GM23338 (cell line): Measurements from ENCODE around the gene THTPA. TPM values are rescaled to one million over a fixed set of nuclear protein-coding genes. Genes with fewer than 3 reads are reported as not detected.

Experiments used
- ATAC-seq: fragments of 200-7000 bp; cut with Tn5 transposase; 3 replicates; pipeline ENCODE4 v1.9.1; 2020
- DNase-seq: peaks from one replicate; pipeline ENCODE4 v3.0.0-alpha.2; 2015; ENCODE audit warnings: low spot score
- H2AFZ ChIP-seq: fragments of 200-600 bp; sonication (generic); 2 replicates; pipeline ENCODE4 v1.8.0; 2016; ENCODE audit warnings: antibody characterized with exemption, mild to moderate bottlenecking, moderate library complexity
- H3F3A ChIP-seq: fragments of 200-600 bp; sonication (generic); replicated peaks from 2 replicates; pipeline ENCODE4 v1.8.0; 2017; ENCODE audit warnings: antibody characterized with exemption, mixed run types, low read depth
- H3K27ac ChIP-seq: fragments of 200-600 bp; sonication (generic); 2 replicates; pipeline ENCODE4 v1.6.1; 2016; ENCODE audit warnings: low read depth
- H3K27me3 ChIP-seq: fragments of 200-600 bp; sonication (generic); 2 replicates; pipeline ENCODE4 v1.8.0; 2016; ENCODE audit warnings: mild to moderate bottlenecking, mixed run types, moderate library complexity; ENCODE audit not compliant: insufficient read depth
- H3K36me3 ChIP-seq: fragments of 200-600 bp; sonication (generic); 2 replicates; pipeline ENCODE4 v1.8.0; 2016; ENCODE audit warnings: mild to moderate bottlenecking; ENCODE audit not compliant: insufficient read depth
- H3K4me1 ChIP-seq: fragments of 200-600 bp; sonication (generic); 2 replicates; pipeline ENCODE4 v1.8.0; 2016; ENCODE audit warnings: mild to moderate bottlenecking, moderate library complexity; ENCODE audit not compliant: insufficient read depth
- H3K4me2 ChIP-seq: fragments of 200-600 bp; sonication (generic); 2 replicates; pipeline ENCODE4 v1.7.1; 2017; ENCODE audit warnings: mixed run types
- H3K4me3 ChIP-seq: fragments of 200-600 bp; sonication (generic); 2 replicates; pipeline ENCODE4 v1.6.1; 2016; ENCODE audit warnings: mixed run types
- H3K79me2 ChIP-seq: fragments of 200-600 bp; sonication (generic); replicated peaks from 2 replicates; pipeline ENCODE4 v1.8.0; 2017; ENCODE audit warnings: mild to moderate bottlenecking; ENCODE audit not compliant: insufficient read depth
- H3K9me2 ChIP-seq: fragments of 200-600 bp; sonication (generic); 2 replicates; pipeline ENCODE4 v1.8.0; 2017; ENCODE audit not compliant: insufficient read depth
- H4K20me1 ChIP-seq: fragments of 200-600 bp; sonication (generic); replicated peaks from 2 replicates; pipeline ENCODE4 v1.8.0; 2017; ENCODE audit warnings: mild to moderate bottlenecking; ENCODE audit not compliant: insufficient read depth
- H3K27ac Mint-ChIP-seq: 2 replicates; pipeline ENCODE4 v1.8.0; 2020; ENCODE audit warnings: inconsistent platforms, mild to moderate bottlenecking, moderate library complexity, mixed read lengths
- H3K27me3 Mint-ChIP-seq: 3 replicates; pipeline ENCODE4 v1.8.0; 2022; ENCODE audit warnings: low read depth, mild to moderate bottlenecking, moderate library complexity, mixed read lengths, inconsistent platforms; ENCODE audit not compliant: insufficient read depth, poor library complexity
- H3K36me3 Mint-ChIP-seq: 3 replicates; pipeline ENCODE4 v1.8.0; 2021; ENCODE audit warnings: low read depth, mild to moderate bottlenecking, inconsistent platforms, moderate library complexity, mixed read lengths
- H3K4me1 Mint-ChIP-seq: 3 replicates; pipeline ENCODE4 v1.8.0; 2020; ENCODE audit warnings: mild to moderate bottlenecking, inconsistent platforms, mixed read lengths
- H3K4me3 Mint-ChIP-seq: 3 replicates; pipeline ENCODE4 v1.8.0; 2021; ENCODE audit warnings: moderate library complexity, mild to moderate bottlenecking, inconsistent platforms, mixed read lengths
- H3K9me3 Mint-ChIP-seq: 3 replicates; pipeline ENCODE4 v1.8.0; 2020; ENCODE audit warnings: moderate library complexity, mild to moderate bottlenecking, inconsistent platforms, mixed read lengths
- CREB1 ChIP-seq: fragments of 250-450 bp; sonication (Bioruptor Pico); IDR thresholded peaks from 2 replicates; pipeline ENCODE4 v1.5.0; 2020; ENCODE audit warnings: low read depth, mild to moderate bottlenecking, moderate library complexity
- CTCF ChIP-seq, 2 experiments: fragments of 200-600 bp in 1 of 2; sonication (generic) in 1 of 2; conservative IDR thresholded peaks; 2 replicates each; pipeline versions ENCODE4 v1.5.1 to v1.6.1; 2016 to 2017; ENCODE audit warnings: antibody characterized with exemption in 2 of 2, low read depth in 2 of 2, mild to moderate bottlenecking in 2 of 2, moderate library complexity in 1 of 2
- EZH2 ChIP-seq: fragments of 200-600 bp; sonication (generic); IDR thresholded peaks from one replicate; pipeline ENCODE4 v1.8.0; 2017; ENCODE audit warnings: antibody characterized with exemption, mild to moderate bottlenecking, low read depth; ENCODE audit not compliant: unreplicated experiment
- EZH2phosphoT487 ChIP-seq: fragments of 200-600 bp; sonication (generic); IDR thresholded peaks from one replicate; pipeline ENCODE4 v1.8.1; 2018; ENCODE audit warnings: antibody characterized with exemption; ENCODE audit not compliant: unreplicated experiment
- JUNB ChIP-seq: IDR thresholded peaks from one replicate; pipeline ENCODE4 v1.6.1; 2016; ENCODE audit warnings: antibody characterized with exemption; ENCODE audit not compliant: unreplicated experiment
- NANOG ChIP-seq: IDR thresholded peaks from 2 replicates; pipeline ENCODE4 v1.6.1; 2016; ENCODE audit warnings: antibody characterized with exemption, borderline replicate concordance
- REST ChIP-seq: IDR thresholded peaks from one replicate; pipeline ENCODE4 v1.6.1; 2018; ENCODE audit warnings: antibody characterized with exemption; ENCODE audit not compliant: unreplicated experiment
- STAT1 ChIP-seq: IDR thresholded peaks from one replicate; pipeline ENCODE4 v1.6.1; 2016; ENCODE audit warnings: antibody characterized with exemption; ENCODE audit not compliant: unreplicated experiment
- ZNF114 ChIP-seq: fragments of 250-450 bp; sonication (Bioruptor Pico); IDR thresholded peaks from 2 replicates; pipeline ENCODE4 v1.5.0; 2020; ENCODE audit warnings: mild to moderate bottlenecking, moderate library complexity
- ZNF462 ChIP-seq: fragments of 250-450 bp; sonication (Bioruptor Pico); IDR thresholded peaks from 2 replicates; pipeline ENCODE4 v1.5.0; 2020; ENCODE audit warnings: mild to moderate bottlenecking, moderate library complexity
- polyA plus RNA-seq: library from polyadenylated mRNA; unstranded; fragments of >200 nt; fragmentation: Nextera tagmentation; extraction: Ambion mirVana; gene quantifications from 2 replicates; pipeline ENCODE4 v1.2.1, GENCODE V29; 2016
- total RNA-seq: library from RNA; depleted of rRNA; stranded (reverse); fragments of >200 nt; shearing (Covaris generic); gene quantifications from 2 replicates; pipeline ENCODE4 v1.2.3, GENCODE V29; 2014

The THTPA gene
- total and polyA plus RNA-seq, 2 experiments from 2014 or later = 8.6 to 21.3 TPM

- TF ChIP-seq ZNF462 (CRISPR knock-in tag) = no peak
- TF ChIP-seq EZH2phosphoT487 = no peak
- TF ChIP-seq REST = no peak
Measured at GRCh38 chr14:23530375-23531055, 25.6 kb upstream of the THTPA start (continued).

GRCh38 chr14:23531391-23531790, 24.7 kb upstream of the THTPA start:
- Mint-ChIP-seq H3K4me1 (peaks cover 48% of the 10 kb centered on the region), H3K4me3 (no peak overlapping the region), H3K36me3 (peaks cover 77% of the 10 kb centered on the region), H3K27me3 (peaks cover 19% of the 10 kb centered on the region), H3K27ac (peak overlapping the region; percentile 30; the same call in 1 of the 2 replicates), H3K9me3 (no peaks in the 10 kb centered on the region; the same call in 2 of the 3 replicates)
- no peak overlapping the region for H2AFZ ChIP-seq
- H3K79me2 ChIP-seq = peaks cover 7% of the 10 kb centered on the region
- peaks cover 10% of the 10 kb centered on the region for H3K4me1 ChIP-seq
- H3K27ac ChIP-seq = no peak overlapping the region
- H4K20me1 ChIP-seq = no peaks in the 10 kb centered on the region; the same call in 1 of the 2 replicates
- peaks cover 8% of the 10 kb centered on the region for H3K36me3 ChIP-seq
- H3K9me2 ChIP-seq = no peaks in the 10 kb centered on the region
- ATAC-seq (no peak), DNase-seq (no peak)
- no peaks in the 10 kb centered on the region for H3F3A ChIP-seq
- no peak overlapping the region for H3K4me2 ChIP-seq
- no peaks in the 10 kb centered on the region for H3K27me3 ChIP-seq
- no peak overlapping the region for H3K4me3 ChIP-seq
- no peak for TF ChIP-seq STAT1
- no peak for TF ChIP-seq CREB1 (CRISPR knock-in tag)
- TF ChIP-seq JUNB = no peak
- TF ChIP-seq ZNF114 (CRISPR knock-in tag) = no peak
- no peak for TF ChIP-seq NANOG
- no peak for TF ChIP-seq CTCF (conservative IDR thresholded peaks at IDR 0.05; ENCODE audit: low read depth in 2 of 2)
- no peak for TF ChIP-seq EZH2
